K562 (cell line): ENCODE results near the gene LEAP2. TPM values are rescaled to one million over a fixed set of nuclear protein-coding genes. Genes with fewer than 3 reads are reported as not detected.

Experiments
- ATAC-seq: fragments of 200-7000 bp; cut with Tn5 transposase; 3 replicates; pipeline ENCODE4 v1.9.1; 2020; ENCODE audit warnings: moderate library complexity
- BruUV-seq: library from RNA; stranded (reverse); fragments of 400-500 nt; replicated peaks from 2 replicates; lab custom pipeline; 2021; lab: Mats Ljungman, UMichigan
- CTCF ChIA-PET: fragments of 300-600 bp; formaldehyde crosslinking; extraction: SDS; loops from one replicate; lab custom pipeline; 2021; ENCODE audit warnings: low intra/inter-chr PET ratio; lab: Yijun Ruan, JAX
- POLR2A ChIA-PET: fragments of 300-600, 350-650 bp; sonication (Branson Sonifier 250); formaldehyde crosslinking; extraction: SDS; loops from one replicate; lab custom pipeline; 2021; ENCODE audit warnings: antibody characterized with exemption, inconsistent platforms; lab: Yijun Ruan, JAX
- DNase-seq, 4 experiments: peaks; one replicate each; pipeline versions ENCODE4 v3.0.0 to v3.0.0-alpha.2; 2011 to 2018; ENCODE audit warnings: low spot score in 3 of 4, mixed read lengths in 3 of 4; ENCODE audit errors: extremely low read depth in 1 of 4
- FAIRE-seq: peaks from 2 replicates; lab custom pipeline; 2011; peaks lifted over from hg19 to GRCh38; lab: Jason Lieb, UNC
- H2AFZ ChIP-seq: 2 replicates; pipeline ENCODE4 v1.6.0; 2011; ENCODE audit warnings: low read depth, low read length, control low read depth, inconsistent platforms
- H3K27ac ChIP-seq: fragments of 200-600 bp; 3 replicates; pipeline ENCODE4 v1.8.0; 2011; ENCODE audit warnings: low read depth, mild to moderate bottlenecking, control low read depth, inconsistent platforms, low read length, moderate library complexity, mixed read lengths; ENCODE audit errors: extremely low read depth
- H3K27me3 ChIP-seq, 2 experiments: fragments of 300-600 bp in 1 of 2; 2 replicates in 1 of 2; 3 replicates in 1 of 2; pipeline versions ENCODE4 v1.6.0 to v1.8.0; 2011; ENCODE audit warnings: inconsistent platforms in 2 of 2, low read length in 2 of 2, mild to moderate bottlenecking in 1 of 2, mixed read lengths in 1 of 2, moderate library complexity in 1 of 2; ENCODE audit not compliant: control insufficient read depth in 2 of 2, insufficient read depth in 2 of 2
- H3K36me3 ChIP-seq: fragments of 300-600 bp; 3 replicates; pipeline ENCODE4 v1.8.0; 2011; ENCODE audit warnings: mild to moderate bottlenecking, low read length, inconsistent platforms; ENCODE audit not compliant: control insufficient read depth, insufficient read depth
- H3K4me1 ChIP-seq, 2 experiments: fragments of 200-600 bp in 1 of 2; replicated peaks in 1 of 2; 2 replicates in 1 of 2; 3 replicates in 1 of 2; pipeline versions ENCODE4 v1.5.1 to v1.8.0; 2011; ENCODE audit warnings: inconsistent platforms in 2 of 2, low read length in 2 of 2, mild to moderate bottlenecking in 1 of 2, mixed read lengths in 1 of 2, moderate library complexity in 1 of 2; ENCODE audit not compliant: control insufficient read depth in 2 of 2, insufficient read depth in 2 of 2
- H3K4me2 ChIP-seq: 2 replicates; pipeline ENCODE4 v1.6.1; 2011; ENCODE audit warnings: low read length, control low read depth, inconsistent platforms, mixed read lengths; ENCODE audit not compliant: insufficient read depth
- H3K4me3 ChIP-seq: fragments of 200-600 bp; sonication (generic), shearing (Covaris generic); 2 replicates; pipeline ENCODE4 v1.5.1; 2016; ENCODE audit warnings: control low read depth, inconsistent platforms
- H3K79me2 ChIP-seq: fragments of 200-600 bp; 3 replicates; pipeline ENCODE4 v1.8.0; 2011; ENCODE audit warnings: low read length, inconsistent platforms; ENCODE audit not compliant: control insufficient read depth, insufficient read depth
- H3K9ac ChIP-seq, 2 experiments: 2 replicates each; pipeline versions ENCODE4 v1.6.0 to v1.6.1; 2011; ENCODE audit warnings: low read depth in 2 of 2, low read length in 2 of 2, control low read depth in 1 of 2, inconsistent platforms in 1 of 2, mild to moderate bottlenecking in 1 of 2, mixed read lengths in 1 of 2; ENCODE audit not compliant: insufficient read depth in 1 of 2
- H3K9me1 ChIP-seq: one replicate; pipeline ENCODE4 v1.6.0; 2011; ENCODE audit warnings: inconsistent platforms, mild to moderate bottlenecking, low read length, moderate library complexity; ENCODE audit not compliant: control insufficient read depth, insufficient read depth
- H3K9me3 ChIP-seq: replicated peaks from 2 replicates; pipeline ENCODE4 v1.5.1; 2011; ENCODE audit warnings: low read depth, low read length, inconsistent platforms; ENCODE audit not compliant: control insufficient read depth, insufficient read depth
- H4K20me1 ChIP-seq: replicated peaks from 2 replicates; pipeline ENCODE4 v1.6.1; 2011; ENCODE audit warnings: low read length, inconsistent platforms, mixed read lengths; ENCODE audit not compliant: control insufficient read depth, insufficient read depth
- CBX2 ChIP-seq: fragments of 200-600 bp; sonication (generic); IDR thresholded peaks from one replicate; pipeline ENCODE4 v1.6.1; 2012; ENCODE audit warnings: mild to moderate bottlenecking, low read length, inconsistent platforms; ENCODE audit not compliant: insufficient read depth, poor library complexity, severe bottlenecking
- GTF2A2 ChIP-seq: IDR thresholded peaks from 2 replicates; pipeline ENCODE4 v1.6.1; 2016; ENCODE audit warnings: mild to moderate bottlenecking, missing genetic modification characterization, missing compliant biosample characterization
- HBP1 ChIP-seq: fragments of 450-650 bp; formaldehyde crosslinking; IDR thresholded peaks from 2 replicates; pipeline ENCODE4 v1.4.0; 2022; ENCODE audit warnings: missing genetic modification characterization
- KLF13 ChIP-seq: fragments of 450-650 bp; IDR thresholded peaks from 2 replicates; pipeline ENCODE4 v1.6.1; 2016; ENCODE audit warnings: missing genetic modification characterization, low read depth, mild to moderate bottlenecking, missing compliant biosample characterization, moderate library complexity, borderline replicate concordance
- PCBP1 ChIP-seq: fragments of 200-400 bp; formaldehyde crosslinking; IDR thresholded peaks from 2 replicates; pipeline ENCODE4 v1.6.1; 2018; ENCODE audit warnings: mild to moderate bottlenecking, low read depth, low read length; ENCODE audit not compliant: poor library complexity, severe bottlenecking
- SAFB ChIP-seq: fragments of 200-400 bp; formaldehyde crosslinking; IDR thresholded peaks from 2 replicates; pipeline ENCODE4 v1.6.1; 2017; ENCODE audit warnings: low read depth, low read length, borderline replicate concordance
- SIN3B ChIP-seq: fragments of 450-650 bp; IDR thresholded peaks from 2 replicates; pipeline ENCODE4 v1.6.1; 2017; ENCODE audit warnings: low read depth, mild to moderate bottlenecking, moderate library complexity
- VEZF1 ChIP-seq: fragments of 200-800 bp; sonication (Bioruptor generic); IDR thresholded peaks from 2 replicates; pipeline ENCODE4 v1.6.1; 2017; ENCODE audit warnings: missing genetic modification characterization, missing compliant biosample characterization
- ZFPM2 ChIP-seq: fragments of 250-450 bp; sonication (Bioruptor Pico); IDR thresholded peaks from 2 replicates; pipeline ENCODE4 v1.5.1; 2022; ENCODE audit warnings: mild to moderate bottlenecking
- ZNF12 ChIP-seq: sonication (generic); formaldehyde crosslinking; IDR thresholded peaks from 2 replicates; pipeline ENCODE4 v1.4.0; 2020; ENCODE audit warnings: mild to moderate bottlenecking, missing genetic modification reagents
- ZNF232 ChIP-seq: sonication (generic); formaldehyde crosslinking; IDR thresholded peaks from 2 replicates; pipeline ENCODE4 v1.8.0; 2022; ENCODE audit warnings: mild to moderate bottlenecking, missing genetic modification reagents
- WGBS: fragments of 100-300 bp; shearing (Covaris generic); methylation state at CpG from one replicate; pipeline ENCODE4 v1.1.6; 2016; ENCODE audit warnings: low coverage, mixed read lengths; ENCODE audit not compliant: insufficient coverage; ENCODE audit errors: missing lambda C conversion rate; 5-methylcytosine and 5-hydroxymethylcytosine counted together
- in situ Hi-C: fragments of 300-500 bp; cut with MboI; formaldehyde crosslinking; loops from 4 replicates; pipeline ENCODE4 v1.15.0; 2018; ENCODE audit warnings: inconsistent platforms, mixed read lengths
- intact Hi-C: fragments of 100-400 bp; cut with micrococcal nuclease; formaldehyde crosslinking; loops from 2 replicates; pipeline ENCODE4 v1.14.2; 2022
- polyA plus RNA-seq, 8 experiments: library from polyadenylated mRNA; depleted of rRNA in 4 of 8; stranded (reverse) in 5 of 8; unstranded in 3 of 8; fragments of >200 nt; fragmentation: Nextera tagmentation in 2 of 8; fragmentation: Illumina TruSeq in 1 of 8; extraction: Ambion mirVana in 2 of 8; extraction: Trizol in 1 of 8; gene quantifications; 2 replicates each; pipeline versions ENCODE4 v1.2.1 to v1.2.3, GENCODE V29; 2011 to 2014; ENCODE audit warnings: inconsistent platforms in 1 of 8, missing spikeins in 1 of 8
- total RNA-seq, 7 experiments: library from RNA; depleted of rRNA in 6 of 7; stranded (reverse); fragments of >200 nt in 6 of 7; fragmentation: Illumina TruSeq in 2 of 7; extraction: Trizol in 2 of 7; gene quantifications; 2 replicates each; pipeline versions ENCODE4 v1.2.1 to v1.2.3, GENCODE V29; 2011 to 2021; ENCODE audit warnings: low replicate concordance in 1 of 7

The LEAP2 gene
- total and polyA plus RNA-seq, 9 of the 15 experiments (the other 6 are each of a cell fraction or from before 2014, with no cell fraction given), result 1.1 to 5.6 (median 2.5) TPM

DNA sequence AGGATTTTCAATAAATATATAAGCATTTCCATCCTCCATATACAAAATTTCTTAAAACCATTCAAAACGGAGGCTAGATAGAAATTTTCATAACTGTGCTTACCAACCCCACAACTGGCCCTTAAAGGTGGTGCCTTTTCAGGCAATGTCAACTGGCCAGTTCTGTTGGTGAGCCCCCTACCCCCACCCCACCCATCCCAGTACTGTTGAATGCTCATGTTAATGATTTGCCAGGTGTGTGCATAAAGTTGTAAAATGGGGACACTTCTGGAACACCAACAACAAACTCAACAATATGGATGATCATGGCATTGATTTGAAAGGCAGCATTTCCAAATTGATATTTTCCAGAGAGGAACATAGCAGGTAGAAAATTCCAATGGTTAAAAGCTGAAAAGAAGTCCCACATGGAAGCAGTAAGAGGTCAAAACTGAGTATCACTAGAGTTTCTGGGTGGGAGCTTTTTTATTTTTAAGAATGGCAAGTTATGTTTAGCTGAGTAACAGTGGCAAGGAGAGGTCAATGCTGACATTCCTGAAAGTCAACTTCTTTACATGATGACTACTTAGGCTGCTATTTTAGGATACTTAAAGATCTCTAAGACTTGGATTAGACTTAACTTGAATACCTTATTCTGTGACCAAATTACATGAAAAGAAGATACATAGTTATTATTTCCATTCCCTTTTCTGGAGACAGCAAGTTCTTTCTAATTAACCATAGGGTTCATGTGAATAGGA is 2.7 kb downstream of the LEAP2 start:
- Histone ChIP-seq H3K4me1 (peaks cover 0 to 19% of the 10 kb centered on the region in 2 experiments; a peak in 2 of 5 replicates), H4K20me1 (peaks cover 4% of the 10 kb centered on the region; the same call in 1 of the 2 replicates), H3K79me2 (no peaks in the 10 kb centered on the region), H2AFZ (no peak overlapping the region), H3K9me3 (no peaks in the 10 kb centered on the region), H3K4me3 (no peak overlapping the region), H3K9ac (no peak overlapping the region), H3K27me3 (no peaks in the 10 kb centered on the region), H3K9me1 (no peaks in the 10 kb centered on the region), H3K4me2 (no peak overlapping the region), H3K27ac (no peak overlapping the region), H3K36me3 (peaks cover 56% of the 10 kb centered on the region)
- no peak for TF ChIP-seq ZNF12 (CRISPR knock-in tag)
- TF ChIP-seq GTF2A2 (tag), result no peak
- TF ChIP-seq ZFPM2, result no peak
- TF ChIP-seq SIN3B, result no peak
- no peak for TF ChIP-seq HBP1
- no peak for TF ChIP-seq SAFB
- TF ChIP-seq CBX2, result no peak
- TF ChIP-seq VEZF1 (CRISPR knock-in tag), result no peak
- TF ChIP-seq PCBP1, result no peak
- no peak for TF ChIP-seq KLF13 (tag)
- TF ChIP-seq ZNF232 (CRISPR knock-in tag), result no peak
- in situ Hi-C loops (no loop called here), intact Hi-C loops (no loop called here)
- ChIA-PET CTCF (interaction anchor here (0.6 kb wide), 1 partner anchor 1278 kb away, joined by 3 read pairs; no protein-coding TSS in a partner anchor), POLR2A (interaction anchor here (1.1 to 2.2 kb wide), 2 partner anchors 10 to 13 kb away, joined by 3 to 12 read pairs; partner anchors contain the start of genes GDF9 and UQCRQ)
- no peak for DNase-seq
- no TSS peak for BruUV-seq
- no peak for ATAC-seq
- WGBS, result 60% methylated on average over 1 of the region's 1 CpG
- no peak for FAIRE-seq
